GM18499 (cell line): Measurements from ENCODE around the gene JAG2.

Experiments used
- ATAC-seq: cut with Tn5 transposase; IDR thresholded peaks from one replicate; pipeline ENCODE4 v1.9.1; 2021; ENCODE audit warnings: moderate number of reproducible peaks; ENCODE audit not compliant: insufficient read depth, unreplicated experiment

Gene JAG2

GRCh38 chr14:105153331-105153731, 15.2 kb downstream of the JAG2 start:
- ATAC-seq, result no peak

- ATAC-seq, result no peak
These were observed 15.8 kb downstream of the JAG2 start for GRCh38 chr14:105152794-105153241.

- no peak for ATAC-seq
These were observed 16.5 kb downstream of the JAG2 start for GRCh38 chr14:105151838-105152793.

- ATAC-seq, result no peak
These were observed 17.3 kb downstream of the JAG2 start for GRCh38 chr14:105151084-105151837.

GRCh38 chr14:105150368-105151083, 18.1 kb downstream of the JAG2 start:
- no peak for ATAC-seq

- no peak for ATAC-seq
These were observed 18.6 kb downstream of the JAG2 start for GRCh38 chr14:105150026-105150367.

GRCh38 chr14:105149146-105149781, 19.3 kb downstream of the JAG2 start:
- no peak for ATAC-seq

GRCh38 chr14:105148604-105149145, 19.9 kb downstream of the JAG2 start:
- no peak for ATAC-seq

DNA sequence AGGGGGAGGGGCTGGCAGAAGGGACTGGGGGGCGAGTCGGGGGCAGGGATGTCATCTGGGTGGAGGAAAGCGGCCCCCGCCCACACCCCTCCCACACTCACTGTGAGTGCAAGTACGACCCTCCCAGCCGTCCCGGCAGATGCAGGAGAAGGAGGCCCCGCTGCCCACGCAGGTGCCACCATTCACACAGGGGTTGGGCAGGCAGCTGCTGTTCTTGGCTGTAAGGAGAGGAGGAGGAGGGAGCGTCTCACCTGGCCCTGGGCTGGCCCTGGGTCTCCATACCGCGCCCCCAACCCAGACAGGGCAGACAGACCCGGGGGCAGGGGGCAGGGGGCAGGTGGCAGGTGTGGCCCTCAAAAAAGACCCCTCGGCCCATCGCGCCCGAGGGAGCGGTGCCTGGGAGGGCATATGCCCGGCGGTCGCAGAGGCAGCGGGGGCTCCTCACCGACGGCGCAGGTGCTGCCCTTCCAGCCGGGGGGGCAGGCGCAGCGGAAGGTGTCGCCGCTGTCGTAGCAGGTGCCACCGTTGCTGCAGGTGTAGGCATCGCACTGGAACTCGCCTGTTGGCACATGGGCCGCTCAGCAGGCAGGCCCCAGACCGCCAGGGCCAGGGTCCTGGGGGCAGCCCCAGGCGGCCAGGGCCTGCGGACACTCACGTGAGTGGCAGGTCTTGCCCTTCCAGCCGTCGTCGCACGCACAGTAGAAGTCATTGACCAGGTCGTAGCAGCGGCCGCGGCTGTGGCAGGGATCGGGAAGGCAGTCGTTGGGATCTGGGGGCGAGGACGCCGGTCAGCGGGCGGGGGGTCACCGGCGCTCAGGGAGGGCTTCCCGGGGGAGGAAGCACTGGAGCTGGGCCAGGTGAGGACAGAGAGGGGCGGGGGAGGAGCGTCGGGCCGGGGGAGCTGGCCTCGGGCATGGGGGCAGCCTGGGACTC, 20.6 kb downstream of the JAG2 start:
- no peak for ATAC-seq

DNA sequence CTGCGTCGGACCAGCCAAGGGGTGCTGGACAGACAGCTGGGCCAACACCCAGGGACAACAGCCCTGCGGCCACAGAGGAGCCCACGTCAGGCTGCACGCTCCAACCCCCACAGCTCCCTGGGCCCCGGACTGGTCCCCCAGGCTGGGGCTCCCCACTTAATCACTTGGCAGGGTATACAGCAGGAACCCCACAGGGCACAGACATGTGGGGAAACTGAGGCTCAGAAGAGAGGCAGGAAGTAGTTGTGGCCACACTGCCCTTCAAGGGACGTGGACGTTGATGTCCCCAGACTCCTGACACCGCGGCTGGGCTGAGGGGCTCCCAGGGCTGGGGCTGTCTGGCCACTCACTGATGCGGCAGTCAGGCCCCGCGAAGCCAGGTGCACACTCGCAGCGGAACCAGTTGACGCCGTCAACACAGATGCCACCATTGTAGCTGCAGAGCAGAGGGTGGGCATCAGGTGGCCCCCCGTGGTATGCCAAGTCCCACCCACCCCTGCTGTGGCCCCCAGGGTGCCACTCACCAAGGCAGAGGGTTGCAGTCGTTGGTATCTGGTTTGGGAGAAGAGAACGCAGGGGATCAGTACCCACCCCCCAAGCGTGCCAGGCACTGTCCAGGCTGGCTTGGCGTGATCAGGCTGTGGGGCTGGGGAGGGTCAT, 21.5 kb downstream of the JAG2 start:
- no peak for ATAC-seq

GRCh38 chr14:105146181-105146975, 22.2 kb downstream of the JAG2 start:
- no peak for ATAC-seq

DNA sequence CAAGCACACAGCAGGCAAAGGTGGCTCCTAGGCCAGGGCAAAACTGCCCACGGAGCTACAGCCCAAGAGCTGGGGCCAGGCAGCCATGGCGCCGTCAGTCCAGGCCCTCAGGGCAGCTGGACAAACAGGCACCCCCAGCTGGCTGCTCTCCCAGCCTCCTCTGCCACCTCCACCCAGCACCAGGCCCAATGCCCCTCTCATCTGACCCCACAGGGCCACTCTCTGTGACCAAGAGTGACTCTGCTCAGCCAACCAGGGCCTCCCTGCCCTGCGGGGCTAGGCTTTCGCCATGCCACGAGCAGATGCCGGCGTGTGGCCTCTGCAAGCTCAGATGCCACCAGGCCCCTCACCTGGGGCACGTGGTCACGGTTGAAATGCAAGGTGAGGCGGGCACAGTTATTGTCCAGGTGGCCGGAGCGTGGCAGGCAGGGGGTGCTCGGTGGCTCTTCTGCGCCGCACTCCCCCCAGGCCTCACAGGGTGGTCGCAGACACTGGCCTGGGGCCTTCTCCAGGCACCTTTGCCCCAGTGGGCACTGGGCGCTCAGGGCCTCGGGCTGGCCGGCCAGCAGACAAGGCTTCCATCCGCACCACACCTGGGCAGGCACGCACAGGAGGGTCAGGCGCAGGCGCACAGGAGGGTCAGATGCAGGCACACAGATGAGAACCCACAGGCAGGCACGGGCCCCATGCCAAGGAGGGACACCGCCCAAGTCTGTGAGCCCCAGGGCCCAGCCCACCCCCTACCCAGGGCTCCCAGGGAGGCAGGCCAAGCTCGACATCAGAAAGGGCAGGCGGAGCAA, 23.0 kb downstream of the JAG2 start:
- ATAC-seq, result no peak

- ATAC-seq, result no peak
These were observed 23.8 kb downstream of the JAG2 start for GRCh38 chr14:105144666-105145380.

GRCh38 chr14:105144026-105144665, 24.4 kb downstream of the JAG2 start:
- ATAC-seq, result no peak

DNA sequence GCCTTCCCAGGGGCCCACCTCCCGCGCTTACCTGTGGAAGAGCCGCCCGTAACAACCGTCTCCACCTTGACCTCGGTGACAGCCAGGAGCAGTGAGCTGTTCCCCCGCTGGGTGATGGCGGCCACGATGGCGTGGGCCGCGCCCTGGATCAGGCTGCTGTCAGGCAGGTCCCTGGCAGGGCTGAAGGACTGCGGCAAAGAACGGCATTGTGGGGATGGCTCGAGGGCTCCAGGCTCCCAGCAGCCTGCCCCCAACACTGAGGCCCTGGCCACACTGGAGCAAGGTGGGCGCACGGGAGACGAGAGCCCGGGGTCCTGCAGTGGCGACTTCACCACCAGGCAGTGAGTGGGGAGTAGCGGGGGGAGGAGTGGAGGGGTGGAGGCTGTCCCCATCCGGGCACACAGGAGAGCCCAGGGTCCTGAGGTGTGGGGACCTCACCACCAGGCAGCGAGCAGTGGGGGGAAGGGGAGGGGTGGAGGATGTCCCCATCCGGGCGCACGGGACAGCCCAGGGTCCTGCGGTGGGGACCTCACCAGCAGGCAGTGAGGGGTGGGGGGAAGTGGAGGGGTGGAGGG, 25.0 kb downstream of the JAG2 start:
- no peak for ATAC-seq
